T-helper 2 cell treated with Interferon-gamma antibody and Interleukin-4, amounts not matched to agents 5 μg/mL and 100 μg/mL, for 36 hours (primary cell): Measurements from ENCODE around the gene SFXN2.
"Not testable (repeated sequence)": the region's sequence is repeated elsewhere in the genome, so short reads cannot be mapped to it uniquely, and the experiment has no call there.

Experiments
- DNase-seq: peaks from one replicate; pipeline ENCODE4 v3.0.0; 2021; ENCODE audit warnings: low spot score
- H3K27ac Mint-ChIP-seq: one replicate; pipeline ENCODE4 v1.8.0; 2021; ENCODE audit warnings: mild to moderate bottlenecking, mixed read lengths
- H3K27me3 Mint-ChIP-seq: one replicate; pipeline ENCODE4 v1.8.0; 2021; ENCODE audit warnings: low read depth, mixed read lengths
- H3K36me3 Mint-ChIP-seq: one replicate; pipeline ENCODE4 v1.8.0; 2021; ENCODE audit warnings: low read depth, mixed read lengths
- H3K4me1 Mint-ChIP-seq: one replicate; pipeline ENCODE4 v1.8.0; 2021; ENCODE audit warnings: low read depth, mixed read lengths
- H3K4me3 Mint-ChIP-seq: one replicate; pipeline ENCODE4 v1.8.0; 2022; ENCODE audit warnings: mild to moderate bottlenecking, moderate library complexity, mixed read lengths
- H3K9me3 Mint-ChIP-seq: one replicate; pipeline ENCODE4 v1.8.0; 2021; ENCODE audit warnings: mixed read lengths

The SFXN2 gene

GRCh38 chr10:102675666-102676533 is 38.5 kb upstream of the SFXN2 start:
- Mint-ChIP-seq H3K36me3 (peaks cover 2% of the 10 kb centered on the region), H3K27me3 (no peaks in the 10 kb centered on the region), H3K4me3 (no peak overlapping the region), H3K27ac (no peak overlapping the region), H3K4me1 (peaks cover 28% of the 10 kb centered on the region), H3K9me3 (no peaks in the 10 kb centered on the region)
- no peak for DNase-seq

GRCh38 chr10:102676534-102677315 is 37.7 kb upstream of the SFXN2 start:
- Mint-ChIP-seq H3K9me3 (no peaks in the 10 kb centered on the region), H3K36me3 (peaks cover 6% of the 10 kb centered on the region), H3K4me3 (no peak overlapping the region), H3K4me1 (peaks cover 33% of the 10 kb centered on the region), H3K27me3 (no peaks in the 10 kb centered on the region), H3K27ac (no peak overlapping the region)
- DNase-seq = no peak

GRCh38 chr10:102677331-102678067 is 36.9 kb upstream of the SFXN2 start:
- Mint-ChIP-seq H3K4me3 (no peak overlapping the region), H3K27ac (no peak overlapping the region), H3K9me3 (no peaks in the 10 kb centered on the region), H3K36me3 (peaks cover 10% of the 10 kb centered on the region), H3K4me1 (peaks cover 40% of the 10 kb centered on the region), H3K27me3 (no peaks in the 10 kb centered on the region)
- DNase-seq = no peak

- no peaks in the 10 kb centered on the region for H3K9me3 Mint-ChIP-seq
Observed at GRCh38 chr10:102678068-102678400, 36.4 kb upstream of the SFXN2 start.

GRCh38 chr10:102678842-102679289 is 35.6 kb upstream of the SFXN2 start:
- H3K27ac Mint-ChIP-seq = no peak overlapping the region
- H3K9me3 Mint-ChIP-seq = no peaks in the 10 kb centered on the region
- H3K4me1 Mint-ChIP-seq = peaks cover 34% of the 10 kb centered on the region
- no peak overlapping the region for H3K4me3 Mint-ChIP-seq
- peak; percentile 30 for DNase-seq
- peaks cover 10% of the 10 kb centered on the region for H3K36me3 Mint-ChIP-seq
- no peaks in the 10 kb centered on the region for H3K27me3 Mint-ChIP-seq

More at GRCh38 chr10:102678068-102678400, 36.4 kb upstream of the SFXN2 start:
- Mint-ChIP-seq H3K4me1 (peaks cover 41% of the 10 kb centered on the region), H3K27ac (no peak overlapping the region), H3K27me3 (no peaks in the 10 kb centered on the region), H3K36me3 (peaks cover 10% of the 10 kb centered on the region), H3K4me3 (no peak overlapping the region)
- DNase-seq = no peak

GRCh38 chr10:102679596-102679995 is 34.8 kb upstream of the SFXN2 start:
- no peaks in the 10 kb centered on the region for H3K9me3 Mint-ChIP-seq
- H3K36me3 Mint-ChIP-seq = peaks cover 10% of the 10 kb centered on the region
- H3K27ac Mint-ChIP-seq = no peak overlapping the region
- no peaks in the 10 kb centered on the region for H3K27me3 Mint-ChIP-seq
- H3K4me3 Mint-ChIP-seq = no peak overlapping the region
- H3K4me1 Mint-ChIP-seq = peaks cover 28% of the 10 kb centered on the region
- no peak for DNase-seq

- Mint-ChIP-seq H3K4me3 (no peak overlapping the region), H3K27ac (no peak overlapping the region), H3K27me3 (no peaks in the 10 kb centered on the region), H3K9me3 (no peaks in the 10 kb centered on the region), H3K36me3 (peaks cover 17% of the 10 kb centered on the region), H3K4me1 (peaks cover 15% of the 10 kb centered on the region)
- no peak for DNase-seq
Observed at GRCh38 chr10:102681696-102682095, 32.7 kb upstream of the SFXN2 start.

GRCh38 chr10:102682416-102682815 is 32.0 kb upstream of the SFXN2 start:
- H3K4me1 Mint-ChIP-seq = peaks cover 15% of the 10 kb centered on the region

GRCh38 chr10:102682981-102683380 is 31.5 kb upstream of the SFXN2 start:
- H3K27me3 Mint-ChIP-seq = no peaks in the 10 kb centered on the region
- no peak overlapping the region for H3K4me3 Mint-ChIP-seq
- no peak overlapping the region for H3K27ac Mint-ChIP-seq
- H3K4me1 Mint-ChIP-seq = peaks cover 15% of the 10 kb centered on the region
- peaks cover 17% of the 10 kb centered on the region for H3K36me3 Mint-ChIP-seq
- H3K9me3 Mint-ChIP-seq = no peaks in the 10 kb centered on the region
- DNase-seq = no peak

More at GRCh38 chr10:102682416-102682815, 32.0 kb upstream of the SFXN2 start:
- no peak overlapping the region for H3K4me3 Mint-ChIP-seq
- DNase-seq = no peak
- H3K27ac Mint-ChIP-seq = peak overlapping the region; percentile 4
- no peaks in the 10 kb centered on the region for H3K27me3 Mint-ChIP-seq
- no peaks in the 10 kb centered on the region for H3K9me3 Mint-ChIP-seq
- H3K36me3 Mint-ChIP-seq = peaks cover 17% of the 10 kb centered on the region

GRCh38 chr10:102683736-102684135 is 30.7 kb upstream of the SFXN2 start:
- Mint-ChIP-seq H3K27me3 (no peaks in the 10 kb centered on the region), H3K4me1 (peaks cover 13% of the 10 kb centered on the region), H3K27ac (no peak overlapping the region), H3K4me3 (no peak overlapping the region), H3K9me3 (no peaks in the 10 kb centered on the region), H3K36me3 (peaks cover 16% of the 10 kb centered on the region)
- DNase-seq = no peak

GRCh38 chr10:102691285-102692066 is 23.0 kb upstream of the SFXN2 start:
- H3K36me3 Mint-ChIP-seq = peaks cover 7% of the 10 kb centered on the region
- no peak overlapping the region for H3K27ac Mint-ChIP-seq
- no peaks in the 10 kb centered on the region for H3K4me1 Mint-ChIP-seq
- H3K27me3 Mint-ChIP-seq = no peaks in the 10 kb centered on the region
- no peak overlapping the region for H3K4me3 Mint-ChIP-seq
- H3K9me3 Mint-ChIP-seq = no peaks in the 10 kb centered on the region
- no peak for DNase-seq

- H3K4me3 Mint-ChIP-seq, H3K4me1 Mint-ChIP-seq, H3K27me3 Mint-ChIP-seq, H3K27ac Mint-ChIP-seq, DNase-seq, H3K9me3 Mint-ChIP-seq: not testable (repeated sequence)
- H3K36me3 Mint-ChIP-seq = peaks cover 21% of the 10 kb centered on the region
Observed at GRCh38 chr10:102695401-102695800, 19.0 kb upstream of the SFXN2 start.

GRCh38 chr10:102696736-102697135 is 17.7 kb upstream of the SFXN2 start:
- Mint-ChIP-seq H3K4me1 (peaks cover 2% of the 10 kb centered on the region), H3K36me3 (peaks cover 21% of the 10 kb centered on the region), H3K9me3 (no peaks in the 10 kb centered on the region), H3K27me3 (no peaks in the 10 kb centered on the region), H3K27ac (no peak overlapping the region), H3K4me3 (no peak overlapping the region)
- no peak for DNase-seq
